IPS DF 6.9 (cell line): ENCODE results near the gene SIGMAR1.

ENCODE experiments used
- DNase-seq: peaks from one replicate; pipeline ENCODE4 v3.0.0-alpha.2; 2013; ENCODE audit warnings: low read depth, low spot score
- H3K27ac ChIP-seq: one replicate; pipeline ENCODE4 v1.5.1; 2013; ENCODE audit warnings: low read length, control low read depth
- H3K27me3 ChIP-seq: 2 replicates; pipeline ENCODE4 v1.6.1; 2013; ENCODE audit warnings: mild to moderate bottlenecking, low read length; ENCODE audit not compliant: control insufficient read depth, insufficient read depth
- H3K36me3 ChIP-seq: 2 replicates; pipeline ENCODE4 v1.6.1; 2013; ENCODE audit warnings: low read length; ENCODE audit not compliant: control insufficient read depth, insufficient read depth
- H3K4me1 ChIP-seq: 2 replicates; pipeline ENCODE4 v1.6.1; 2013; ENCODE audit warnings: low read length; ENCODE audit not compliant: control insufficient read depth, insufficient read depth
- H3K4me3 ChIP-seq: 2 replicates; pipeline ENCODE4 v1.5.1; 2013; ENCODE audit warnings: mild to moderate bottlenecking, low read length
- H3K9me3 ChIP-seq: 2 replicates; pipeline ENCODE4 v1.6.1; 2013; ENCODE audit warnings: low read length, inconsistent platforms; ENCODE audit not compliant: control insufficient read depth, insufficient read depth
- WGBS: extraction: QIAGEN DNeasy Blood & Tissue Kit; methylation state at CpG from one replicate; pipeline ENCODE4 v1.1.7; 2013; ENCODE audit warnings: mixed read lengths, missing lambda C conversion rate; ENCODE audit not compliant: insufficient read length, insufficient coverage; 5-methylcytosine and 5-hydroxymethylcytosine counted together

The SIGMAR1 gene

GRCh38 chr9:34669809-34670562 lies 32.4 kb upstream of the SIGMAR1 start:
- Histone ChIP-seq H3K4me1 (no peaks in the 10 kb centered on the region), H3K27ac (no peak overlapping the region), H3K36me3 (no peaks in the 10 kb centered on the region), H3K4me3 (no peak overlapping the region), H3K9me3 (no peaks in the 10 kb centered on the region), H3K27me3 (no peaks in the 10 kb centered on the region)
- WGBS: no CpG with 5 or more reads among the region's 5 CpGs
- DNase-seq: no peak

- no peaks in the 10 kb centered on the region for H3K36me3 ChIP-seq
- peak overlapping the region; percentile 81 for H3K4me3 ChIP-seq
- peak; percentile 86 for DNase-seq
- no peaks in the 10 kb centered on the region for H3K9me3 ChIP-seq
- no peaks in the 10 kb centered on the region for H3K27me3 ChIP-seq
- H3K4me1 ChIP-seq: 0 out of 2 replicates have a peak, but pooled peaks cover 3% of the 10 kb centered on the region
- no peak overlapping the region for H3K27ac ChIP-seq
- no CpG with 5 or more reads among the region's 55 CpGs for WGBS
Measured at GRCh38 chr9:34665381-34666250, 28.0 kb upstream of the SIGMAR1 start.

- no peaks in the 10 kb centered on the region for H3K27me3 ChIP-seq
- no peaks in the 10 kb centered on the region for H3K36me3 ChIP-seq
- DNase-seq: no peak
- H3K27ac ChIP-seq: no peak overlapping the region
- H3K4me1 ChIP-seq: 0 out of 2 replicates have a peak, but pooled peaks cover 3% of the 10 kb centered on the region
- H3K9me3 ChIP-seq: no peaks in the 10 kb centered on the region
- no CpG with 5 or more reads among the region's 26 CpGs for WGBS
- H3K4me3 ChIP-seq: peak overlapping the region; percentile 48; the same call in 1 of the 2 replicates
Measured at GRCh38 chr9:34665067-34665380, 27.4 kb upstream of the SIGMAR1 start.

GRCh38 chr9:34664281-34665066 lies 26.9 kb upstream of the SIGMAR1 start:
- peak; percentile 70 for DNase-seq
- H3K4me1 ChIP-seq: peaks cover 4% of the 10 kb centered on the region; the same call in 1 of the 2 replicates
- no CpG with 5 or more reads among the region's 18 CpGs for WGBS
- H3K4me3 ChIP-seq: peak overlapping the region; percentile 48; the same call in 1 of the 2 replicates
- H3K27ac ChIP-seq: no peak overlapping the region
- no peaks in the 10 kb centered on the region for H3K27me3 ChIP-seq
- H3K36me3 ChIP-seq: no peaks in the 10 kb centered on the region; the same call in 1 of the 2 replicates
- no peaks in the 10 kb centered on the region for H3K9me3 ChIP-seq

- DNase-seq: no peak
- no peaks in the 10 kb centered on the region for H3K27me3 ChIP-seq
Measured at GRCh38 chr9:34663303-34663605, 25.7 kb upstream of the SIGMAR1 start.

GRCh38 chr9:34662526-34663302 lies 25.1 kb upstream of the SIGMAR1 start, which contains the start of gene CCL27:
CCL27 (minus strand) TSS chr9:34662657; CDS start chr9:34662633, 24 bp downstream.
- Histone ChIP-seq H3K4me1 (peaks cover 5% of the 10 kb centered on the region; the same call in 1 of the 2 replicates), H3K4me3 (no peak within 1 kb of the TSS), H3K9me3 (no peaks in the 10 kb centered on the region), H3K36me3 (no peaks in the 10 kb centered on the region; the same call in 1 of the 2 replicates), H3K27me3 (no peaks in the 10 kb centered on the region), H3K27ac (no peak within 1 kb of the TSS)
- WGBS: no CpG with 5 or more reads among the region's 4 CpGs
- no peak for DNase-seq

More at GRCh38 chr9:34663303-34663605, 25.7 kb upstream of the SIGMAR1 start:
- Histone ChIP-seq H3K4me1 (peaks cover 5% of the 10 kb centered on the region; the same call in 1 of the 2 replicates), H3K27ac (no peak overlapping the region), H3K36me3 (no peaks in the 10 kb centered on the region; the same call in 1 of the 2 replicates), H3K9me3 (no peaks in the 10 kb centered on the region), H3K4me3 (no peak overlapping the region)

GRCh38 chr9:34659592-34660253 lies 22.1 kb upstream of the SIGMAR1 start:
- H3K4me1 ChIP-seq: peaks cover 4% of the 10 kb centered on the region; the same call in 1 of the 2 replicates
- no peak overlapping the region for H3K27ac ChIP-seq
- no peaks in the 10 kb centered on the region for H3K27me3 ChIP-seq
- H3K36me3 ChIP-seq: no peaks in the 10 kb centered on the region; the same call in 1 of the 2 replicates
- no peak for DNase-seq
- H3K9me3 ChIP-seq: no peaks in the 10 kb centered on the region
- no CpG with 5 or more reads among the region's 8 CpGs for WGBS
- H3K4me3 ChIP-seq: no peak overlapping the region

- WGBS: no CpG with 5 or more reads among the region's 14 CpGs
- H3K4me3 ChIP-seq: no peak overlapping the region
- no peaks in the 10 kb centered on the region for H3K27me3 ChIP-seq
- H3K36me3 ChIP-seq: no peaks in the 10 kb centered on the region; the same call in 1 of the 2 replicates
- DNase-seq: no peak
- peaks cover 4% of the 10 kb centered on the region for H3K4me1 ChIP-seq
- no peak overlapping the region for H3K27ac ChIP-seq
- no peaks in the 10 kb centered on the region for H3K9me3 ChIP-seq
Measured at GRCh38 chr9:34658461-34658860, 20.9 kb upstream of the SIGMAR1 start.

GRCh38 chr9:34656992-34657391 lies 19.4 kb upstream of the SIGMAR1 start:
- H3K27me3 ChIP-seq: no peaks in the 10 kb centered on the region
- no CpG with 5 or more reads among the region's 5 CpGs for WGBS

More at GRCh38 chr9:34656992-34657391, 19.4 kb upstream of the SIGMAR1 start:
- peaks cover 7% of the 10 kb centered on the region for H3K4me1 ChIP-seq
- no peak overlapping the region for H3K27ac ChIP-seq
- H3K9me3 ChIP-seq: no peaks in the 10 kb centered on the region
- no peaks in the 10 kb centered on the region; the same call in 1 of the 2 replicates for H3K36me3 ChIP-seq
- no peak for DNase-seq
- H3K4me3 ChIP-seq: no peak overlapping the region
